ENCODE results near the gene PPIL1. TPM values are rescaled to one million over a fixed set of nuclear protein-coding genes. Genes with fewer than 3 reads are reported as not detected.

PPIL1 gene
- total RNA-seq, 4 donors from 2014 or later, result 13.5 to 28.5 (median 24.0) TPM

- Histone ChIP-seq H3K4me3 (no peak overlapping the region), H3K9me3 (no peaks in the 10 kb centered on the region), H3K27ac (no peak overlapping the region), H3K4me1 (no peaks in the 10 kb centered on the region), H3K27me3 (peaks cover 6% of the 10 kb centered on the region), H3K36me3 (no peaks in the 10 kb centered on the region)
- 81% methylated on average over 4 of the region's 8 CpGs; no CpG with 5 or more reads in 1 of the 2 donors for WGBS, 2 donors (ENCODE audit: low coverage in 1 of 2)
- no peak for ATAC-seq
- TF ChIP-seq EP300 (IDR thresholded peaks at IDR 0.05) (no peak), POLR2A (IDR thresholded peaks at IDR 0.05) (no peak), POLR2AphosphoS5 (IDR thresholded peaks at IDR 0.05) (no peak), CTCF (IDR thresholded peaks at IDR 0.05) (no peak)
Observed at GRCh38 chr6:36805917-36806316, 68.7 kb downstream of the PPIL1 start.

- peaks cover 6% of the 10 kb centered on the region for H3K27me3 ChIP-seq
- no peaks in the 10 kb centered on the region for H3K4me1 ChIP-seq
- no peak overlapping the region for H3K27ac ChIP-seq
- no peaks in the 10 kb centered on the region for H3K9me3 ChIP-seq
- H3K36me3 ChIP-seq, result no peaks in the 10 kb centered on the region
- H3K4me3 ChIP-seq, result no peak overlapping the region
- TF ChIP-seq POLR2A (IDR thresholded peaks at IDR 0.05), result no peak
- no peak for TF ChIP-seq CTCF (IDR thresholded peaks at IDR 0.05)
- TF ChIP-seq EP300 (IDR thresholded peaks at IDR 0.05), result no peak
- no peak for TF ChIP-seq POLR2AphosphoS5 (IDR thresholded peaks at IDR 0.05)
- ATAC-seq, result no peak
- 61 to 66% methylated on average over 4 to 6 of the region's 7 CpGs for WGBS, 2 donors (ENCODE audit: low coverage in 1 of 2)
Observed at GRCh38 chr6:36805096-36805797, 69.4 kb downstream of the PPIL1 start.

Other genes with a start within 250 kb of the PPIL1 start
- 100 to 1,000 TPM in 1 of 4 donors, 10 to 100 TPM in 3; 49.7 to 137 (median 81.7) TPM for gene CDKN1A, start 196.1 kb downstream of the PPIL1 start, total RNA-seq
- gene RAB44, start 177.0 kb downstream of the PPIL1 start, total RNA-seq, result 1 to 10 TPM in 1 of 4 donors, under 1 TPM in 2, not detected in 1; 0.67 to 1.6 (median 0.89) TPM
- 1 to 10 TPM in 2 of 4 donors, under 1 TPM in 2; 0.42 to 2.3 (median 1.5) TPM for gene CPNE5, start 35.4 kb downstream of the PPIL1 start, total RNA-seq
- 10 to 100 TPM; 62.1 to 73.8 (median 69.8) TPM for gene C6orf89, start 11.1 kb upstream of the PPIL1 start, total RNA-seq
- gene PI16, start 79.9 kb upstream of the PPIL1 start, total RNA-seq, result 10 to 100 TPM; 21.6 to 53.5 (median 44.9) TPM
- 100 to 1,000 TPM; 185 to 242 (median 199) TPM for gene MTCH1, start 111.4 kb upstream of the PPIL1 start, total RNA-seq
- 10 to 100 TPM; 11.6 to 34.5 (median 22.5) TPM for gene FGD2, start 130.9 kb upstream of the PPIL1 start, total RNA-seq